DMS 273 (cell line): Measurements from ENCODE around the gene ASIC5.
"Not testable (repeated sequence)": the region's sequence is repeated elsewhere in the genome, so short reads cannot be mapped to it uniquely, and the experiment has no call there.

ENCODE experiments used
- DNase-seq: peaks from one replicate; lab custom pipeline; 2025; ENCODE audit not compliant: unreplicated experiment; lab: John Stamatoyannopoulos, UW

The ASIC5 gene

GRCh38 chr4:155802190-155802959 lies 63.7 kb downstream of the ASIC5 start:
- no peak for DNase-seq

- no peak for DNase-seq
Observed at GRCh38 chr4:155800685-155801343, 65.3 kb downstream of the ASIC5 start.

GRCh38 chr4:155799794-155800123 lies 66.3 kb downstream of the ASIC5 start:
- DNase-seq, result no peak

- DNase-seq, result no peak
Observed at GRCh38 chr4:155799116-155799793, 66.8 kb downstream of the ASIC5 start.

- DNase-seq, result not testable (repeated sequence)
Observed at GRCh38 chr4:155797581-155797980, 68.5 kb downstream of the ASIC5 start.

- peak; percentile 19 for DNase-seq
Observed at GRCh38 chr4:155795991-155796390, 70.1 kb downstream of the ASIC5 start.

- DNase-seq, result no peak
Observed at GRCh38 chr4:155794589-155795236, 71.4 kb downstream of the ASIC5 start.

- no peak for DNase-seq
Observed at GRCh38 chr4:155789982-155790381, 76.1 kb downstream of the ASIC5 start.

GRCh38 chr4:155789391-155789790 lies 76.7 kb downstream of the ASIC5 start:
- DNase-seq, result no peak

GRCh38 chr4:155787113-155787710 lies 78.9 kb downstream of the ASIC5 start:
- DNase-seq, result peak; percentile 73

GRCh38 chr4:155785828-155786227 lies 80.2 kb downstream of the ASIC5 start:
- no peak for DNase-seq

- no peak for DNase-seq
Observed at GRCh38 chr4:155784637-155785036, 81.4 kb downstream of the ASIC5 start.

GRCh38 chr4:155781249-155781831 lies 84.7 kb downstream of the ASIC5 start:
- no peak for DNase-seq

GRCh38 chr4:155780775-155781174 lies 85.3 kb downstream of the ASIC5 start:
- no peak for DNase-seq
